Middle frontal gyrus (tissue), 1 donor: ENCODE data around the gene DLX2.
"Not testable (repeated sequence)": the region's sequence is repeated elsewhere in the genome, so short reads cannot be mapped to it uniquely, and the experiment has no call there.

ENCODE experiments used
- DNase-seq: peaks from one replicate; pipeline ENCODE4 v3.0.0-alpha.2; 2015; ENCODE audit warnings: low spot score; ENCODE audit errors: extremely low spot score

DLX2 gene

DNA sequence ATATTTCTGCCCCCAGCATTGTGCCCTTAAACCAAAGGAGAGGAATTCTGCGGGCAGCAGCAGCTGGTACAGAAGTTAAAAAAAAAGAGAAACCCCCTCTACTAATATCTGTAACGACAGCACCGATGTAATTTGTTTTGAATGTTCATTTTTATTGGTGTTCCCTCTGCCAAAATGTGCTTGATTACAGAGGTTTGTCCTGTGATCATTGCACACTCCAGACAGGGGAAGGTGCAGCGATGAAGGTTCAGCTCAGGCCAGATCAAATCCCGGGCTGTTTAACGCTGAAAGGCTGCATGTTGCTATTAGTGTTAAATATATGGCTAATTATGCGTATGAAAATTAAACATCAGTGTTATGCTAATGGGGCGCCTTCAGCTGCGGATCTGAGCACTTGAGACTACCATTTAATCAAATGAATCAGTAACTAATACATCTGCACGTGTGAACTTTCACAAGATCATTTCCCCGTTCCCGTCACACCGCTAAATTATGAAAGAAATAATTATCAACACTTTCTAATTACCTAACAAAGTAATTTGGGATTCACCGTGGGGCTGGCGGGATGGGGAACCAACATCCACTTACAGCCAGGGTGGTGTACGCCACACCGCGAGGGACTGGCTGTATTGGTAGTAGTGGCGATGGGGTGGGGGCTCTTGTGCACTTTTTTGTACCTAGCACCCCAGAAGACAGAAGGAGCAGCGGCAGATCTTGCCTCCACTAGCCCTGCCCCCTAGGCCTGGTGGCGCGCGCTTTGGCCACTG lies 18.9 kb downstream of the DLX2 start:
- no peak for DNase-seq

DNA sequence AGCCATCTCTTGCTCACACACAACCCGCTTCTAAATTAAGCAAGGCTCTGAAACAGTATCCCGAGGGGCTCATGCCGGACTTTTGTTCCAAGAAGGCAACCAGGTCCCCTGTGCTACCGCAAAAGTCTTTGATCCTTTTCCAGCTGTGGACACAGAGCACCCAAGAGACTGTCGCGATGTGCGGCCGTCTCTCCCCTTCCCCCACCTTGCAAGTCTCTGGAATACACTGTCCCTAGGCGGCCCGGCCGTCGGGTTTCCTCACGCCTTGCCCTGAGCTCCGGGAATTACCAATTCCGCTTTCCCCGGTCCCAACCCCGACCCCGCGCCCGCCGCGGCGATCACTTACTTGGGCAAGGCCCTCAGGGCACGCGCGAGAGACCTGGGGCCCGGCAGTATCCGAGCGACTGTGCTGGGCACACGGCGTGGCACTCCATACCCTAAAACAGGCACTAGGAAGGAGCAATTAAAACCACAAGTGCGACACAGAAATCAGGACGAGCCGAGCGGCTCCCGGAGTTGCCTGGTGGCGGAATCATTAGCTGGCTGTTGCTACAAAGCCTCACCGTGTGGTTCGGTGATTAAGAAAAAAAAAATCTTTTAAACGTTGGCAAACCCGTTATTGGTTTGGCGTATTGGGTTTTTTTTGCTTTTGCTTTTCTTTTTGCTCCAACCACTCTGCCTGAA lies 19.6 kb downstream of the DLX2 start:
- no peak for DNase-seq

GRCh38 chr2:172082105-172082943 lies 20.4 kb downstream of the DLX2 start:
- no peak for DNase-seq

DNA sequence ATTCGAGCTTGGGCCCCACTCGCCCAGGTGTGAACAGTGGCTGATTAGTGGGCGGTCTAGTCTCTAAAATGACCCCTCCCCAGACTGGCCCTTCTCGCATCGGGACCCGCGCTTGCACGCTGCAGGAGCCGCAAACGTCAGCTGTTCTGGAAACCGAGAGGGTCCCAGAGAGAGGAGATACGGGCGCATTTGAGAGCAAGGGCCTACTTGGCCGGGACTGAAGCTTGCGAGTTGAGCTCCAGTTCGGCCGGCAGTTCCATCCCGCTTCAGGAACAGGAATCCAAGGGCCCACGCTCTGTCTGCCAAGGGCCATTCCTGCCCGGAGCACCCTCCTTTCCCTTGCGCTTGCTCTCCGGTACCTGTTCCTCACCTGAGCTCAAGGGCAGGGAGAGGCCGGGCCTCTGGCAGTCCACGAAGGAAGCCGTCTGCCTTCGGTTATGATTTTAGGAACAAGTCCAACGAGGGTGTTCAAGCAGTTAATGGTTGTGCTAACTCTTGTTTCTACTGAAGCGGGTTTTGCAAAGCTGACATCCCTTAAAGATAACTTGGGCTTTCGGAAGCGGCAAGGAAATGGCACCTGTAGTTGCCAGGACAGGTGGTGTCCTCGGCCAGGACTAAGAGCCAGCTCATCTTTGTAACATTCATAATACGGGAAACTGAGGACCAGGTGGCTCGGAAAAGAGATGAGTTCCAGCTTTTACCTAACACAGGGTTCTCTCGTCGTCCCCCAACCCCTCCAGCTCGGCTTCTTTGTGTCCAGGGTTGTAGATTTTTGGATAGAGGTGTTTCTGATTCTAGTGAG lies 21.3 kb downstream of the DLX2 start:
- DNase-seq: no peak

DNA sequence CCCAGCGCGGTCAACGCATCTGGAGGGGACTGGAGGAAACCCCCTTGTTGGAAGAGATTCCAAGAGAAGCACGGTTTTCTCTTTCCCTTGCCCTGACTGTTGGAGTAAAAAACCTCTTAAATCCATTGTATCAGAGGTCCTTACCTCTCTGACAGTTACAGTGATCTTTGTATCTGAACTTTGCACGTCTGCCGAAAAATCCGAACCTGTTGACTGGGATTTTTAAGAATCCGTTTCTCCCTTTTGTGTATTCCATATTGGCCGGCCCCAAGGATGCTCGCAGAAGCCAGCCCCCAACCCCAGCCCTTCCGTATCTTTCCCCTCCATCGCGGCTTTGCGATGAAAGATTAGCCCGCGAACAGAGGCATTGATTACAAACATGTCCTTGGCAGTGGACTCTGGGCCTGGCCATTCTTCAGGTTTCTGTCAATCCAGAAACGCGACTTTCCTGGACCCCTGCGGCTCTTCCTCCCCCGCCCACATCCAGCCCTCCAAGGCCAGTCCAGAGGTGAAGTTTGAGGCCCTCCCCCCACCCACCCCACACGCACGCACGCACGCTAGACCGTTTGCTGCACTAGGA lies 22.0 kb downstream of the DLX2 start:
- DNase-seq: no peak

DNA sequence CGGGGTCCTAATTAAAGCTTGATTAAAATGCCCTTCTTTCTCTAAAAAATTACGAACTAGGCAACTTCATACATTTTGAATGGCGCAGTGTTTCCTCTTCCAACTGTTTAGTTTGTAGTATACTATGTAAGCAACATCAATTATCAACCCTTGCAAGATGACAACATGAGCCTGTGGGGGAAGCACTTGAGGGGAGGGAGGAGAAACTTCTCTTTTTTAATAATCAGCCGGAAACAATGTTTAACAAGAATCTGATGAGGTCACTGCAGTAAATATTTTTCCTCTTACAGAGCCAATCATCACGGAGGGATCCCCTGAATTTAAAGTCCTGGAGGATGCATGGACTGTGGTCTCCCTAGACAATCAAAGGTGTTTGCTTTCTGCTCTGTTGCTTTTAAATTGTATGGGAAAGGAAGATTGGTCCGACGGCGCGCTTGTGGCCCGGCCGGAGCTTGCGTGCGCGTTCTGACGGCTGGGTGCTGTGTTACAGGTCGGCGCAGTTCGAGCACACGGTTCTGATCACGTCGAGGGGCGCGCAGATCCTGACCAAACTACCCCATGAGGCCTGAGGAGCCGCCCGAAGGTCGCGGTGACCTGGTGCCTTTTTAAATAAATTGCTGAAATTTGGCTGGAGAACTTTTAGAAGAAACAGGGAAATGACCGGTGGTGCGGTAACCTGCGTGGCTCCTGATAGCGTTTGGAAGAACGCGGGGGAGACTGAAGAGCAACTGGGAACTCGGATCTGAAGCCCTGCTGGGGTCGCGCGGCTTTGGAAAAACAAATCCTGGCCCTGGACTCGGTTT lies 22.7 kb downstream of the DLX2 start:
- DNase-seq: no peak

DNA sequence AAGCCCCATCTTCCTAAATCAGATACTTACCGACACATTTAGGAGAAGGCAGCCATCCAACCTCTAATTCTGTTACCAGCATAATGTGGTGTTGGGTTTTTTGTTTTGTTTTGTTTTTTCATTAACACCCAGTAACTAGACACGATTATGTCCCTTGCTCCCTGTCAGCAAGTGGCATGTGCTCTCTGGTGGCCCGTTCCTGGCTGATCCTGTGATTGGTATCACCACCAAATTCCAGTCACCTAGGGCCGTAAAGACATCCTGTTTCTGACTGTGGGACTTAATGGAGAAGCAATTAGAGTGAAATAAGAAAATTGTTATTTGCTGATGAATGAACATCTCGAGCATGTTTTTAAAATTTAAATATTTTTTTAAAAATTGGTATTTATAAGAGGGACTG lies 23.3 kb downstream of the DLX2 start:
- DNase-seq: no peak

DNA sequence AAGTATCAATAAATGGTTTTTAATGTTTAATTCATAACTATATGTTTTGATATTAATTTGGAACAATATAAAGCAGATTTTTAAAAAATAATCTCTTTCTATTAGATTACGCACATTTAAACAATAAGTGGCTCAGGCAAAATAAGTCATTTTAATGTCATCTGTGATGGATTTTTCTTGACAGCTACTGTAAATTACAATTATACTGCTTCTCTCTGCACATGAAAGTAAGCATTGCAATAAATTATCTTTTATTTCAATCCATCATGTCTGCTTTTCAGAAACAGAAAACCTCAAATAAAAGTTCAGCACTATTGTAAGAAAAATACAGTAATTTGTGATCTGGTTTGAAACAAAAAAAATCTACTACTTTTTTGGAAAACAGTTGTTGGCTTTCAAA lies 28.4 kb downstream of the DLX2 start:
- no peak for DNase-seq

GRCh38 chr2:172073518-172073917 lies 29.2 kb downstream of the DLX2 start:
- DNase-seq: no peak

DNA sequence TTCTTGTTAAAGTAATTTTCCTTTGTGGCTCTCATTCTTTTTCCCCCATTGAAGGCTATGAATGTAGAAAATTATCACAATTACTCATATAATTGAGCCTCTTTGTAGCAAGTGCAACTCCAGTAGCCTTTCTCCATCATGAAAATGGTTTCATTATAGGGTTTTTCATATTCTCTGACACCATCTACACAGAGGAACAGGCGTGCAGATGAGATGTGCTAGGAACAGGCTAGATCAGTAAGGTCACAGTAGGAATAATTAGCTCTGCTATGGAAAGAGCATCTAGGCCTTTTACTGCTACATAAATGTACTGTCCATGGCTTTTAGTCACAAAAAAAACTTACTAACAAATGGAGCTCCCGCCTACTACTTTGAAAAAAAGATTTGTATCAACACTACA lies 30.0 kb downstream of the DLX2 start:
- DNase-seq: no peak

DNA sequence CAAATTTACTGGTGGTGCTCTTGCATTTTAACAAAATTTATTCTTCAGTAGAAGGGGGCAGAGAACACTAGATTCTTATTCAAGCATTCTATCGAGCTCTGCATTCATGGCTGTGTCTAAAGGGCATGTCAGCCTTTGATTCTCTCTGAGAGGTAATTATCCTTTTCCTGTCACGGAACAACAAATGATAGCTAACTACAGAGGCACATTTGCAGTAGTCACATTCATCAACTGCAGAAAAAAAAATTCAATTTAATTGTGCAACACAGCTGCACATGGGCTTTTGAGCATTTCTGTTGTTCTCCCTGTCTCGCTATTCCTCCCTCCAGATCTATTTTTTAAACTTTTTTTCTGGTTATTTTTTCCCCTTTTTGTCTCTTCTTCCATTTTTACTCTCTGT lies 30.4 kb downstream of the DLX2 start:
- DNase-seq: no peak

GRCh38 chr2:172070936-172071335 lies 31.8 kb downstream of the DLX2 start:
- DNase-seq: no peak

DNA sequence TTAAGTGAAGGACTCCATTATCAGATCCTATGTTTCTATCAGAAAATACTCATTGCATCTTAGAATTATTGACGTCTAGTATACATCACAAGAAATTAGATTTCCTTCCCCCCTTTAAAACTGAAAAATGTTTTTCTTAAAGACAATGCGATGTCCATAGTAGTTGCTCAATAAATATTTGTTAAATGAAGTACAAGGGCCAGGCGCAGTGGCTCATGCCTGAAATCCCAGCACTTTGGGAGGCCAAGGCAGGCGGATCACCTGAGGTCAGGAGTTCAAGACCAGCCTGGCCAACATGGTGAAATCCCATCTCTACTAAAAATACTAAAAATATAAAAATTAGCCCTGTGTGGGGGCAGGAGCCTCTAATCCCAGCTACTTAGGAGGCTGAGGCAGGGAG lies 34.8 kb downstream of the DLX2 start:
- DNase-seq: not testable (repeated sequence)

GRCh38 chr2:172066394-172066886 lies 36.3 kb downstream of the DLX2 start:
- no peak for DNase-seq

DNA sequence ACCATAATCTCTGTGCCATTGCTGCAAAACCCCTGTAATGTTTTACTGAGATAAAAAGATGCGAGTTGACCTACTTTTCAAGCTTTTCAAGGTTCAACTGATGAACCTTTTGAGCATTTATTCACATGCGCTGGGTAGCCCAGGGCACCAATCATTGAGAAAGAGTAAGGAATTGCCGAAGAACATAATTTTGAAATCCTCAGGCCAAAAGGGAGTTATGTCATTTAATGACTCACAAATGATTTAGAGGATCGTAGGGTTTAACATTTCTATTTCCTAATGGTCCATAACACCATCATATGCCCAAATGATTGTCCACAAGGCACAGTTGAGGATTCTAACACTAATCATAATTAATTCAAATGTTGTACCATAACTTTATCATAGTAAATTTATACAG lies 37.6 kb downstream of the DLX2 start:
- no peak for DNase-seq

DNA sequence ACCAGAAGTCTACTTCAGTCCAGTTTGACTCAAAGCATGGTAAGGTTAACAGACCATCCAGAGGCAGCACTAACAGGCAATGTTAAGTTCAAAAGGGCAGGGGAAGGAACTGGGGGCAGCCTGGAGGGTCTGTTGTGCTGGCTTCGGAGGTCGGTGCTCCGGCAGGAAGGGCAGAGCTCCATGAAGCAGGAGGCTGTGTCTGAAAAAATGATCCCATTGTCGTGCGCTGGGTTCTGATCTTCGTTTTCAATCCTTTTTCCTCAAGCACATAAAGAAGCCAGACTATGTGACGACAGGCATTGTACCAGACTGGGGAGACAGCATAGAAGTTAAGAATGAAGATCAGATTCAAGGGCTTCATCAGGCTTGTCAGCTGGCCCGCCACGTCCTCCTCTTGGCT lies 39.3 kb downstream of the DLX2 start:
- DNase-seq: no peak

- DNase-seq: no peak
Observed at GRCh38 chr2:172062402-172063004, 40.2 kb downstream of the DLX2 start.

DNA sequence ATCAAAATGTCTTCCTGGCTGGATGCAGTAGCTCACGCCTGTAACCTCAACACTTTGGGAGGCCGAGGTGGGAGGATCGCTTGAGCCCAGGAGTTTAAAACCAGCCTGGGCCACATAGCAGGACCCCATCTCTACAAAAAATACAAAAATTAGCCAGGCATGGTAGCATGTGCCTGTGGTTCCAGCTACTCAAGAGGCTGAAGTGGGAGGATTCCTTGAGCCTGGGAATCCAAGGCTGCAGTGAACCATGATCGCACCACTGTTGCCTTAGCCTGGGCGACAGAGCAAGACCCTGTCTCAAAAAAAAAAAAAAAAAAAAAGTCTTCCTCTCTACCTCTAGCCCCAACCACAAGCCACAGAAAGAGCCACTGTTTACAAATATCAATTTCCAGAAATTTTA lies 42.6 kb downstream of the DLX2 start:
- DNase-seq: not testable (repeated sequence)

- DNase-seq: no peak
Observed at GRCh38 chr2:172058660-172059059, 44.0 kb downstream of the DLX2 start.

DNA sequence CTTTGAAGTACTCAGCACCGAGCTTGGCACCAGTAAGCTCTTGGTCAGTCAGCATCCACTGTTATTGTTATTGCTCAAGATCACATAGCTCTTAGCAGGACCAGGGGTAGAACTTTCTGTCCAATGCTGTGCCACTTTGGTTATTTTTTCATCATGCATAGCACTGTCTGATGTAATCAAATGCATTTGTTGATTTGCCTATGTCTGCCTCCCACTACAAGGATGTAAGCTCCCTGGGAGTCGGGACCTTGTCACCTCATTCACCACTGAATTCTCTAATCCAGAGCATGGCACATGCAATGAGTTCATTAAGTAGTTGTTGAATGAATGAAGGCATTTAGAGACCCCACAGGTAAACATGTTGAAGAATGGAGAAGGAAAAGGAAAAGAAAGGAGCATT lies 46.4 kb downstream of the DLX2 start:
- DNase-seq: no peak
